H7 (cell line): ENCODE measurements around the gene BPIFA1. TPM values are rescaled to one million over a fixed set of nuclear protein-coding genes. Genes with fewer than 3 reads are reported as not detected.

Source experiments
- DNase-seq: peaks from one replicate; pipeline ENCODE4 v3.0.0; 2012
- H3K27me3 ChIP-seq: 2 replicates; pipeline ENCODE4 v1.6.0; 2011; ENCODE audit warnings: mild to moderate bottlenecking, low read length; ENCODE audit not compliant: control insufficient read depth, insufficient read depth
- H3K36me3 ChIP-seq: replicated peaks from 2 replicates; pipeline ENCODE4 v1.5.1; 2011; ENCODE audit warnings: low read length; ENCODE audit not compliant: control insufficient read depth, insufficient read depth
- H3K4me3 ChIP-seq: 2 replicates; pipeline ENCODE4 v1.5.1; 2011; ENCODE audit warnings: low read depth, mild to moderate bottlenecking, control low read depth, low read length, moderate library complexity; ENCODE audit not compliant: insufficient read depth
- total RNA-seq: library from RNA; depleted of rRNA; stranded (reverse); fragments of >200 nt; shearing (Covaris generic); gene quantifications from 2 replicates; pipeline ENCODE4 v1.2.3, GENCODE V29; 2014

BPIFA1 gene
- total RNA-seq, 1 experiment from 2014 or later = not detected

DNA sequence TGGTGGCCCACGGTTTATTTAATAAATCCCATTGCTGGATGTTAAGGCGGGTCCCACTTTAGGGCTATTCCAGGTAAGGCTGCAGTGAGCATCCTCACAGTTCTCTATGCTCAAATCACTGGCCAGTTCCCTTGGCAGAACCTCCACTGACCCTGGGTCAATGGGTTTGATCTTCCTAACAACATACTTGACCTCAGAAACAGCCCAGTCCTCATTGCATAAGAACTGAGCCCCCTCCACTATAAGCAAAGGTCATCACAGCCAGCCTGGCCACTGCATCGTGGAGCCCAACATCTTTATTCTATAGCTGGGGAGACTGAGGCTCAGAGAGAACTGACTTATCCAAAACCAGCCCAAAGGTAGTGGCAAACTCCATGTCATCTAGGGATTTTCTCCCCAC, 42.9 kb downstream of the BPIFA1 start:
- no peak for DNase-seq
- H3K4me3 ChIP-seq = no peak overlapping the region
- no peaks in the 10 kb centered on the region for H3K36me3 ChIP-seq
- H3K27me3 ChIP-seq = no peaks in the 10 kb centered on the region

DNA sequence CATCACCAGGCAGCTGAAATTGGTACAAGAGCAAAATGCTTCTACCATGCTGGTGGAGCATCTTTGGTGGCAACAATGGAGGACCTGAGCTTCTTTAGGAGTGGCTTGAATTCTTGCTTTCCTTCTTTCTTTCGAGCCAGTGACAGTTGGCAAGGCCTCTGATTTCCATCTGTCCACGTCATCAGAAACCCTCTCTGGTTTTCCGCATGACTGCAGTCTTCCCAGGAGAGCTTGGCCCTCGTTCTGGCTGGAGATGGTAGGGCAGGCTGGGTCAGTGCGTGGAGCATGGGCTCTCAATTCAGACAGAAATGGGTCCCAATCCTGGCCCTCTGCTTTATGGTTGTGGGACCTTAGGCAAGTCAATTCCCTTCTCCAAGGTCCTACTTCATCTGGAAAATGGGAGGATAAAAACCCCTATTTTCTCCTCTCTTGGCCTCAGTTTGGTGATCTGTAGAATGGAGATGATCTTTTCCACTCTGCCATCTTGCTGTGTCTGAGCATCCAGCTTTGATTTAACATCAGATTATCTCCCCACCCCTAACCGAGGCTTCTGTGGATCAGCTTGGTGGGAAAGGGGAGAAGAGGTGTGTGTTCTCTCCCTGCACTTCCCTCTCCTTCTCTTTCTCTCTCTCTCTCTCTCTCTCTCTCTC, 43.6 kb downstream of the BPIFA1 start:
- Histone ChIP-seq H3K36me3 (no peaks in the 10 kb centered on the region), H3K27me3 (no peaks in the 10 kb centered on the region), H3K4me3 (no peak overlapping the region)
- DNase-seq = no peak

DNA sequence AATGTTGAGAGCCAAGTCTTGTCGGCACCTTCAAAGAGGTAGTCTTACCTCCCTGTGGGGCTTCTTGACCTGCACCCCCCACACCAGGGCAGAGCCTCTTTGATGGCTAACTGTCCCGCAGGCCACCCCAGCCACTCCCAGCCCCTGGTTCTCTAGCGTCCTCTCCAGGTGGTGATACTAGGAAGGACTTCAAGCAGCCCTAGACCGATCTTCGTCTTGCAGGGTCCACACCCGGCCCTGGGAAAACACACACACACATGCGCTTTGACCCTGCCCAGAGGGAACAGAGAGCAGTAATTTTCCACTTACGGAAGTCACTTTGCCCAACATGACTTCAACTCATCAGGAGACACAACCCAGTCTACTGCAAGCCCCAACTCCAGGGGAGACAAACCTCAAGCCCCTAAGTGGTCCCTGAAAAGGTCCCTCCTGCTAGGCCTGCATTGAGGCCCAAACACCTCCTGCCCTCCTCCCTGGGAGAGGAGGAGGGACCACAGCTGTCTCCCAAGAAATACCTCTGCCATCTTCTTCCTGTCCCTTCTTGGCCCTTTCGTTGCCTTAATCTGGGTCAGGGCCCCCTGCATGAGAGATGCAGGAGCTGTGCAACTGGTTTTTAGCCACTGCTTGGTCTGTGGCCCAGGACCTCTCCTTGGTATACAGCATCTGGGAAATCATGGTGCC, 44.3 kb downstream of the BPIFA1 start:
- Histone ChIP-seq H3K4me3 (no peak overlapping the region), H3K27me3 (no peaks in the 10 kb centered on the region), H3K36me3 (no peaks in the 10 kb centered on the region)
- DNase-seq = no peak

DNA sequence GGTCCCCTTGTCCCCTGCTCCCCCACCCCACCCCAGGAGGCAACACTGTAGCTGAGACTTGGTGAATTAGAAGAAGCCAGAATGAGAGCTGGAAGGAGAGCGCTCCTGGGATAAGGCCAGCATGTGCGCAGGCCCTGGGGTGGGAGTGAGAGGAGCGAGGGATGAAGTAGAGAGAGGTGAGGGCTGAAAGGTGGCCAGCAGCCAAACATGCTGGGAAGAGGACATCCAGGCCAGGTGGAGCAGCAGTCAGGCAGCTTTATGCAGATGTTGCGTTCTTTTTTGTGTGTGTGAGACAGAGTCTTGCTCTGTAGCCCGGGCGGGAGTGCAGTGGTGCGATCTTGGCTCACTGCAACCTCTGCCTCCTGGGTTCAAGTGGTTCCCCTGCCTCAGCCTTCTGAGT, 45.0 kb downstream of the BPIFA1 start:
- Histone ChIP-seq H3K4me3 (no peak overlapping the region), H3K36me3 (no peaks in the 10 kb centered on the region), H3K27me3 (no peaks in the 10 kb centered on the region)
- no peak for DNase-seq

DNA sequence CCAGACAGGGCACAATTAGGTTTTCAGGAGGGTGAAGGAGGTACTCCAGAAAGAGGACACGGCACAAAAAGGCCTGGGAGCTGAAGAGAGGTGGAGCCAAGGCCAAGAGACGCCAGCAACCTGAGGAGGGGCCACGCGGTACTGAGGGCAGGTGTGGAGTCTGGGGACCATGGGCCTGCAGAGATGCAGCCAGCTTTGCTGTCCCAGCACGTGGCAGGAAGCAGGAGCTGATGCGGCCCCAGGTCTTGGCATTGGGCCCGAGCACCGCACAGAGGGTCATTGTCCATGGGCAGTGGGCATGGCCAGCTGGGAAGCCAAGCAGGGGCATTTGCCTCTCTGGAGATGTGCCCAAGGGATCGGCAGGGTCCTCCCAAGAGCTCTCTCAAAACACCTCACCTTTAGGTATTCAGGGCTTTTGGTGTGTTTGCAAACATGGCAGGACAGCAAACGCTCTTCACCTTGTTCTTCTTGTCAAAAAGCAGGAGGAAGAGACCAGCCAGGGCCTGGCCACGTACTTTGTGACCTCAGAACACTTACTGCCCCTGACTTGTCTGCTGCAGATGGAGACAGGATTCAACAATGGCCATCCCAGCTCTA, 45.9 kb downstream of the BPIFA1 start:
- H3K27me3 ChIP-seq = no peaks in the 10 kb centered on the region
- DNase-seq = no peak
- no peak overlapping the region for H3K4me3 ChIP-seq
- no peaks in the 10 kb centered on the region for H3K36me3 ChIP-seq

- Histone ChIP-seq H3K36me3 (no peaks in the 10 kb centered on the region), H3K27me3 (no peaks in the 10 kb centered on the region), H3K4me3 (no peak overlapping the region)
- no peak for DNase-seq
These were observed 46.6 kb downstream of the BPIFA1 start for GRCh38 chr20:33282196-33282934.

GRCh38 chr20:33282991-33283555, 47.3 kb downstream of the BPIFA1 start, which contains the start of gene BPIFB1:
TSS of gene BPIFB1 (plus strand) at chr20:33283214. CDS start at chr20:33286074, 2,860 bp downstream.
- DNase-seq = peak; percentile 44
- Histone ChIP-seq H3K36me3 (no peaks in the 10 kb centered on the region), H3K4me3 (no peak within 1 kb of the TSS), H3K27me3 (no peaks in the 10 kb centered on the region)

DNA sequence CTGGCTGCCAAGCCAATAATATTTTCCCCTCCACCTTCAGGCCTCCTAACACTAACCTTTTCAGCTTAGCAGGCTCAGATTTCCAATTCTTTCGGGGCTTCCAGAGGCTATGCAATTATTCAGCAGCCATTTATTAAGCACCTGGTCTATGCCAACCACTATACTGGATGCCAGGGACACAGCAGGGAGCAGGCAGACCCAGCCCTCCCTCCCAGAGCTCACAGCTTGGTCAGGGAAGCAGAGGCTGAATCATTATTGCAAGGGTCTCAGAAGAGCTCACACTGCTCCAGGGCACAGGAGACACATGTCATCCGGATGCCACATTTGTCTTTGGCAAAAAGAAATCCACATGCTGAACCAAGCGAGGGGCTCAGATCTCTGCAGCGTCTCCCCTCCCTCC, 48.5 kb downstream of the BPIFA1 start:
- H3K27me3 ChIP-seq = no peaks in the 10 kb centered on the region
- H3K4me3 ChIP-seq = no peak overlapping the region
- no peak for DNase-seq
- H3K36me3 ChIP-seq = no peaks in the 10 kb centered on the region

DNA sequence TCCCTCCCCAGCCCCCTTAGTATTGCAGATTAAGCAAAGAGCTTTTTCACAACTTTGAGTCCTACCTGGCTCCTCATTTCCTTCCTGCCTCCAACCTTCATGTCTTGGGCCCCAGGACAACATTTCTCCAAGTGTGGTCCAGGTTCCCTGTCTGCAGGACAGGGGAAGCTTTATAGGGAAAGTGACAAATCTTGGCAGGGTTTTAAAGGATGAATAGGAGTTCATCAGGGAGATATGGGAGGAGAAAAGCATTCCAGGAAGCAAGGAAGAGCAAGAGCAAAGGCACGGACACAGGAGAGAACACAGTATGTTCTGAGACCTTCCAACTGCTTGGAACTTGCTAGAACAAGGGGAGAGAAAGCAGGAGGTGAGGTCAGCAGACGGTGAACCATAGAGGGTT, 49.1 kb downstream of the BPIFA1 start:
- H3K36me3 ChIP-seq = no peaks in the 10 kb centered on the region
- H3K4me3 ChIP-seq = no peak overlapping the region
- no peaks in the 10 kb centered on the region for H3K27me3 ChIP-seq
- DNase-seq = no peak

DNA sequence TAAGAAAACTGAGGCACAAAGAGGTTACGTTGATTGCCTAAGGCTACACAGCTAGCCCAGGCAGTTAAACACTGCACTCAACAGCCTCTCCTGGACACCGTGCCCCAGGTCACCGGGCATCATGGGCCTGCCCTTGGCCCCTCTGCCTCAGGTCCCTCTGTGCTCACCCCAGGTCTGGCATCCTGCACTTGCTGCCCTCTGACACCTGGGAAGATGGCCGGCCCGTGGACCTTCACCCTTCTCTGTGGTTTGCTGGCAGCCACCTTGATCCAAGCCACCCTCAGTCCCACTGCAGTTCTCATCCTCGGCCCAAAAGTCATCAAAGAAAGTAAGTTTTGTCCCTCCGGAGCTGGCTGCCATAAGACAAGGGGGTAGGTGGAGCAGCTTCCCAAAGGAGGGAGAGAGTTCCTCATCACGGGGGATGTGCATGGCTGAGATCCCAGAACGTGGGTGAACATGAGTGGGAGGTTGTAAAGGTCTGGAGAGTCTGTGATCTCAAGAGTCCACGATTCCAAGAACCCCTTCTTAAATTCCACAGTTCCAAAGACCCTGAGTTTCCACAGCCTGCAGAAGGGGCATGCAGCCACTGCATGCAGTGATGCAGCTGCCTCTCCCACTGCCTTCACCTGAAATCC, 50.2 kb downstream of the BPIFA1 start:
- H3K4me3 ChIP-seq = no peak overlapping the region
- no peak for DNase-seq
- H3K27me3 ChIP-seq = no peaks in the 10 kb centered on the region
- H3K36me3 ChIP-seq = no peaks in the 10 kb centered on the region

DNA sequence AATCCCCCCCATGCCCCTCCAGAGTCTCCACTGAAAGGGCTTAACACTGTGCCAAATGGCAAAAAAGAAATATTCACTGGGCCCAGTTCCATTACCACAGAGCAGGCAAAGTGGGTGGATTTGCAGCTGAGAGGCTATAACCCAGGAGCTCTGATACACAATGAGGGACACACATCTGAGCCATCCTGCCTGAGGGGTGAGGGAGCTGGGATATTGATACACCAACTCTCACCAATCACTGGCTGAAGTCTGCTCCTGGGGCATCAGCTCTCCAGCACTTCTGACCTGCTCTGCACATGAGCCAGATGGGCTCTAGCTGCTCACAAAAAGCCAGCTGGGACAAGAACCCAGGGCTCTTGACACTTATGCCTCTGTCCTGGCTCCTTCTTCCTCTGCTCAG, 52.1 kb downstream of the BPIFA1 start:
- peak; percentile 22 for DNase-seq
- Histone ChIP-seq H3K27me3 (no peaks in the 10 kb centered on the region), H3K4me3 (no peak overlapping the region), H3K36me3 (no peaks in the 10 kb centered on the region)

DNA sequence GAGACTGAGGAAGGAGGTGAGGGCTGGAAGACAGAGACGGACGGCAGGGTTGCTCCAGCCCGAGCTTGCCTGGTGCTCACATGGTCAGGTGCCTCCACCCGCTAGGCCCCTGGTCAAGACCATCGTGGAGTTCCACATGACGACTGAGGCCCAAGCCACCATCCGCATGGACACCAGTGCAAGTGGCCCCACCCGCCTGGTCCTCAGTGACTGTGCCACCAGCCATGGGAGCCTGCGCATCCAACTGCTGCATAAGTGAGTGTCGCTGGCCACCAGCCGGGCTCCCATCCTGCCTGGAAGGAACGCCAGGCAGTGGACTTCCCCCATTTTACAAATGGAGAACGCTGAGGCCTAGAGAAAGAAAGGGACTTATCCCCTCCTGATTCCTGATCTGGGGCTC, 55.1 kb downstream of the BPIFA1 start:
- H3K36me3 ChIP-seq = no peaks in the 10 kb centered on the region
- DNase-seq = no peak
- H3K27me3 ChIP-seq = no peaks in the 10 kb centered on the region
- no peak overlapping the region for H3K4me3 ChIP-seq

- Histone ChIP-seq H3K4me3 (no peak overlapping the region), H3K36me3 (no peaks in the 10 kb centered on the region), H3K27me3 (no peaks in the 10 kb centered on the region)
- DNase-seq = no peak
These were observed 55.6 kb downstream of the BPIFA1 start for GRCh38 chr20:33291416-33291815.

- H3K36me3 ChIP-seq = no peaks in the 10 kb centered on the region
- H3K4me3 ChIP-seq = no peak overlapping the region
- no peaks in the 10 kb centered on the region for H3K27me3 ChIP-seq
- peak; percentile 90 for DNase-seq
These were observed 56.1 kb downstream of the BPIFA1 start for GRCh38 chr20:33291830-33292355.
